ENCODE measurements around the gene ASB11. TPM values are rescaled to one million over a fixed set of nuclear protein-coding genes. Genes with fewer than 3 reads are reported as not detected.

Gene ASB11
- total and polyA plus RNA-seq, 10 donors: not detected

DNA sequence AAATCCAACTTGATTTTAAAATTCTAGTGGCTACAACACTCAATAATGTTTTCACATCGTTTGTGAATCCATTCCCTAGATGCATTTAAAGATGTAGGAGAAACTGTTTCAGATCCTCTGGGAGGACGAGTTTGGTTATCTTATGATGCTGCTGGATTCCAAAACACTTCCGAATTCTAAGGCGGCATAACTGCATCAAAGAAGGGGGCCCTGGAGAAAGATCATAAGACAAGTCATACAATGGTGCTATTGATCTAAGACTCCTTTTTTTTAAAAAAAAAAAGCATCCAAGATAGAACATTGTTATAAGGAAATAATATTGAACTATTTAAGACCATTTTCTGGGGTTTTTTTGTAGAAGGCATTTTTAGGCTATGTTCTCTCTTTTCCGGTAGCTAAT is 71.0 kb downstream of the ASB11 start:
- intact Hi-C loops (cut with DNase I; ENCODE audit: low total_unique reads): loop anchor here (5.0 kb wide), 1 partner anchor 1207 kb away; no protein-coding TSS in a partner anchor
- no peaks in the 10 kb centered on the region for H3K27me3 ChIP-seq (replicated peaks in 1 of 7)
- H3K4me1 ChIP-seq: no peaks in the 10 kb centered on the region
- H3K4me3 ChIP-seq: no peak overlapping the region
- no peaks in the 10 kb centered on the region for H3K36me3 ChIP-seq
- WGBS, 5 donors: 77 to 92% (median 80%) methylated on average over 5 of the region's 5 CpGs
- H3K27ac ChIP-seq: no peak overlapping the region
- H3K9me3 ChIP-seq: no peaks in the 10 kb centered on the region
- no peak for TF ChIP-seq POLR2AphosphoS5 (IDR thresholded peaks at IDR 0.05)
- TF ChIP-seq CTCF (IDR thresholded peaks at IDR 0.05 in 8 of 11, conservative IDR thresholded peaks at IDR 0.05 in 3 of 11): no peak
- no peak for TF ChIP-seq POLR2A (IDR thresholded peaks at IDR 0.05)
- no peak for DNase-seq

DNA sequence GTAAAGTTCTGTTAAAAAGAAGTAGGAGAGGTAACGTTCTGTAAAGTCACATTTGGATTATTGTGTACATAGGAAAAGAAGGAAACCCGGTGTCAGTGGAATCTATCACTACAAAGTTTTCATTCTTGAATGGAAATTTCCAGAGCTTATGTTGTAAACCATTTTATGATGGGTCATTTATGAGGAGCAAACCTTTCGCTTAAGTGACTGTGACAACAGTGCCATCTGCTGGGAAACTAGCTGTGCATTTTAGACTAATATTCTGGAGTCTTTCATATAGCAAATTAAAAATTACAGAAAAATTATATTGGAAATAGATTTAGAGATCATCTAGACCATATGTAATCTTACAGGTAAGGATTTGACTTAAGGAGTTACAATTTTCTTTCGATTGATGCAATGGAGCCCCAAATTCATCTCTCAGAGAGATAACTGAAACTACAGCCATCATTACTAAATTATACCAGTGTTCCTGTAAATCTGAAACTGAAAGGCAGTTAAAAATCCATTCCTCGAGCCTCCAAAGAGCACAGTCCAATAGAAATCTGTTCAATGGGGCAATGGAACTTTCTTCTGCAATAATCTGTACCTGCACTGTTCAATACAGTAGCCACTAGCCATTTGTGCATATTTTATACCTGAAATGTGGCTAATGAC is 72.4 kb downstream of the ASB11 start:
- 15 to 34% (median 25%) methylated on average over 5 of the region's 5 CpGs for WGBS, 5 donors
- TF ChIP-seq CTCF (IDR thresholded peaks at IDR 0.05 in 8 of 11, conservative IDR thresholded peaks at IDR 0.05 in 3 of 11) (peak in 7 of 11 experiments; percentile 30 to 45 (median 35)), POLR2AphosphoS5 (IDR thresholded peaks at IDR 0.05) (no peak)
- Histone ChIP-seq H3K36me3 (no peaks in the 10 kb centered on the region), H3K4me3 (no peak overlapping the region), H3K27ac (no peak overlapping the region), H3K9me3 (no peaks in the 10 kb centered on the region), H3K27me3 (replicated peaks in 1 of 7) (peaks cover 0 to 3% (median 0%) of the 10 kb centered on the region in 7 donors), H3K4me1 (no peaks in the 10 kb centered on the region)
- DNase-seq: no peak
- intact Hi-C loops (cut with DNase I; ENCODE audit: low total_unique reads): loop anchor here (5.0 kb wide), 1 partner anchor 1206 kb away; no protein-coding TSS in a partner anchor

GRCh38 chrX:15241301-15241700 is 74.1 kb downstream of the ASB11 start:
- Histone ChIP-seq H3K4me3 (no peak overlapping the region), H3K4me1 (no peaks in the 10 kb centered on the region), H3K27me3 (replicated peaks in 1 of 7) (peaks cover 0 to 5% (median 0%) of the 10 kb centered on the region in 7 donors), H3K9me3 (no peaks in the 10 kb centered on the region), H3K36me3 (no peaks in the 10 kb centered on the region), H3K27ac (no peak overlapping the region)
- intact Hi-C loops (cut with DNase I; ENCODE audit: low total_unique reads): loop anchor here (5.0 kb wide), 1 partner anchor 1204 kb away; no protein-coding TSS in a partner anchor
- TF ChIP-seq CTCF (IDR thresholded peaks at IDR 0.05 in 8 of 11, conservative IDR thresholded peaks at IDR 0.05 in 3 of 11): no peak
- no peak for TF ChIP-seq POLR2AphosphoS5 (IDR thresholded peaks at IDR 0.05)
- TF ChIP-seq POLR2A (IDR thresholded peaks at IDR 0.05): no peak
- WGBS, 5 donors: 59 to 80% (median 75%) methylated on average over 3 of the region's 3 CpGs
- no peak for DNase-seq

- H3K4me3 ChIP-seq: no peak overlapping the region
- TF ChIP-seq CTCF (IDR thresholded peaks at IDR 0.05 in 8 of 11, conservative IDR thresholded peaks at IDR 0.05 in 3 of 11) (no peak), POLR2A (IDR thresholded peaks at IDR 0.05) (no peak), POLR2AphosphoS5 (IDR thresholded peaks at IDR 0.05) (no peak)
- no peaks in the 10 kb centered on the region for H3K4me1 ChIP-seq
- H3K27me3 ChIP-seq (replicated peaks in 1 of 7): peaks cover 0 to 5% (median 0%) of the 10 kb centered on the region in 7 donors
- no peak for DNase-seq
- intact Hi-C loops (cut with DNase I; ENCODE audit: low total_unique reads): loop anchor here (5.0 kb wide), 1 partner anchor 1203 kb away; no protein-coding TSS in a partner anchor
- no peaks in the 10 kb centered on the region for H3K36me3 ChIP-seq
- H3K9me3 ChIP-seq: no peaks in the 10 kb centered on the region
- 81 to 93% (median 91%) methylated on average over 5 of the region's 5 CpGs for WGBS, 5 donors
- H3K27ac ChIP-seq: no peak overlapping the region
Measured at GRCh38 chrX:15240414-15240813, 75.0 kb downstream of the ASB11 start.

All from spleen (tissue), 11 donors.